Measurements from ENCODE around the gene LEMD3. TPM values are rescaled to one million over a fixed set of nuclear protein-coding genes. Genes with fewer than 3 reads are reported as not detected.

The LEMD3 gene
- total RNA-seq, 1 donor from 2014 or later: 25.5 TPM

- no peak overlapping the region for H3K4me3 ChIP-seq (ENCODE audit: low read depth, low read length)
- H3K27me3 ChIP-seq (ENCODE audit: control insufficient read depth, insufficient read depth, low read length): peaks cover 31% of the 10 kb centered on the region
- no peak for DNase-seq (ENCODE audit: low read depth)
- no peaks in the 10 kb centered on the region for H3K36me3 ChIP-seq (ENCODE audit: control insufficient read depth, insufficient read depth, low read length)
- TF ChIP-seq CTCF (IDR thresholded peaks at IDR 0.05; ENCODE audit: insufficient read depth, low read length, poor library complexity, severe bottlenecking): no peak
These were observed 44.1 kb upstream of the LEMD3 start for GRCh38 chr12:65125247-65125646.

- no peak for DNase-seq (ENCODE audit: low read depth)
- no peak overlapping the region for H3K4me3 ChIP-seq (ENCODE audit: low read depth, low read length)
- H3K27me3 ChIP-seq (ENCODE audit: control insufficient read depth, insufficient read depth, low read length): peaks cover 26% of the 10 kb centered on the region
- TF ChIP-seq CTCF (IDR thresholded peaks at IDR 0.05; ENCODE audit: insufficient read depth, low read length, poor library complexity, severe bottlenecking): no peak
- H3K36me3 ChIP-seq (ENCODE audit: control insufficient read depth, insufficient read depth, low read length): no peaks in the 10 kb centered on the region
These were observed 43.4 kb upstream of the LEMD3 start for GRCh38 chr12:65125975-65126374.

- TF ChIP-seq CTCF (IDR thresholded peaks at IDR 0.05; ENCODE audit: insufficient read depth, low read length, poor library complexity, severe bottlenecking): no peak
- no peak overlapping the region for H3K4me3 ChIP-seq (ENCODE audit: low read depth, low read length)
- H3K36me3 ChIP-seq (ENCODE audit: control insufficient read depth, insufficient read depth, low read length): no peaks in the 10 kb centered on the region
- no peak for DNase-seq (ENCODE audit: low read depth)
- peaks cover 23% of the 10 kb centered on the region for H3K27me3 ChIP-seq (ENCODE audit: control insufficient read depth, insufficient read depth, low read length)
These were observed 42.9 kb upstream of the LEMD3 start for GRCh38 chr12:65126482-65126881.

GRCh38 chr12:65133879-65134278, 35.5 kb upstream of the LEMD3 start:
- Histone ChIP-seq H3K27me3 (ENCODE audit: control insufficient read depth, insufficient read depth, low read length) (peaks cover 5% of the 10 kb centered on the region), H3K4me3 (ENCODE audit: low read depth, low read length) (no peak overlapping the region), H3K36me3 (ENCODE audit: control insufficient read depth, insufficient read depth, low read length) (no peaks in the 10 kb centered on the region)
- no peak for TF ChIP-seq CTCF (IDR thresholded peaks at IDR 0.05; ENCODE audit: insufficient read depth, low read length, poor library complexity, severe bottlenecking)
- DNase-seq (ENCODE audit: low read depth): no peak

GRCh38 chr12:65139389-65139788, 30.0 kb upstream of the LEMD3 start:
- Histone ChIP-seq H3K4me3 (ENCODE audit: low read depth, low read length) (no peak overlapping the region), H3K36me3 (ENCODE audit: control insufficient read depth, insufficient read depth, low read length) (no peaks in the 10 kb centered on the region), H3K27me3 (ENCODE audit: control insufficient read depth, insufficient read depth, low read length) (no peaks in the 10 kb centered on the region)
- TF ChIP-seq CTCF (IDR thresholded peaks at IDR 0.05; ENCODE audit: insufficient read depth, low read length, poor library complexity, severe bottlenecking): no peak
- no peak for DNase-seq (ENCODE audit: low read depth)

- TF ChIP-seq CTCF (IDR thresholded peaks at IDR 0.05; ENCODE audit: insufficient read depth, low read length, poor library complexity, severe bottlenecking): no peak
- no peak for DNase-seq (ENCODE audit: low read depth)
- no peaks in the 10 kb centered on the region for H3K27me3 ChIP-seq (ENCODE audit: control insufficient read depth, insufficient read depth, low read length)
- no peak overlapping the region for H3K4me3 ChIP-seq (ENCODE audit: low read depth, low read length)
- H3K36me3 ChIP-seq (ENCODE audit: control insufficient read depth, insufficient read depth, low read length): no peaks in the 10 kb centered on the region
These were observed 28.6 kb upstream of the LEMD3 start for GRCh38 chr12:65140738-65141137.
